Measurements from ENCODE around the gene DEF6. TPM values are rescaled to one million over a fixed set of nuclear protein-coding genes. Genes with fewer than 3 reads are reported as not detected.

Gene DEF6
- total and polyA plus RNA-seq, 2 donors from 2014 or later: 2.7 to 16.3 TPM

GRCh38 chr6:35292494-35292893 is 5.1 kb upstream of the DEF6 start:
- Histone ChIP-seq H3K4me3 (ENCODE audit: low read length in 3 of 3) (no peak overlapping the region), H3K4me1 (ENCODE audit: control insufficient read depth in 2 of 3, insufficient read depth in 2 of 3, low read depth in 1 of 3, low read length in 3 of 3) (peaks cover 0 to 5% (median 0%) of the 10 kb centered on the region in 3 donors), H3K27me3 (ENCODE audit: control insufficient read depth, insufficient read depth, low read length) (no peaks in the 10 kb centered on the region), H3K9me3 (ENCODE audit: control insufficient read depth in 2 of 3, insufficient read depth in 1 of 3, low read length in 3 of 3) (no peaks in the 10 kb centered on the region), H3K27ac (ENCODE audit: low read depth in 2 of 2, low read length in 2 of 2) (no peak overlapping the region), H3K36me3 (ENCODE audit: control insufficient read depth in 2 of 3, insufficient read depth in 3 of 3, low read length in 3 of 3) (peaks cover 3 to 50% (median 41%) of the 10 kb centered on the region in 3 donors), H3K9ac (ENCODE audit: low read length in 3 of 3) (no peak overlapping the region)
- TF ChIP-seq CTCF (IDR thresholded peaks at IDR 0.05; ENCODE audit: borderline replicate concordance, extremely low read depth, insufficient read depth): no peak
- DNase-seq (peak in 1 of 5 donors; percentile 13), FAIRE-seq (no peak)
- intact Hi-C loops (cut with DNase I): no loop called here

GRCh38 chr6:35293681-35294080 is 3.9 kb upstream of the DEF6 start:
- no peak overlapping the region for H3K27ac ChIP-seq (ENCODE audit: low read depth in 2 of 2, low read length in 2 of 2)
- H3K27me3 ChIP-seq (ENCODE audit: control insufficient read depth, insufficient read depth, low read length): no peaks in the 10 kb centered on the region
- no peaks in the 10 kb centered on the region for H3K9me3 ChIP-seq (ENCODE audit: control insufficient read depth in 2 of 3, insufficient read depth in 1 of 3, low read length in 3 of 3)
- intact Hi-C loops (cut with DNase I): no loop called here
- DNase-seq: no peak
- peaks cover 0 to 10% (median 0%) of the 10 kb centered on the region in 3 donors for H3K4me1 ChIP-seq (ENCODE audit: control insufficient read depth in 2 of 3, insufficient read depth in 2 of 3, low read depth in 1 of 3, low read length in 3 of 3)
- H3K9ac ChIP-seq (ENCODE audit: low read length in 3 of 3): no peak overlapping the region
- no peak overlapping the region for H3K4me3 ChIP-seq (ENCODE audit: low read length in 3 of 3)
- FAIRE-seq: no peak
- no peak for TF ChIP-seq CTCF (IDR thresholded peaks at IDR 0.05; ENCODE audit: borderline replicate concordance, extremely low read depth, insufficient read depth)
- peaks cover 3 to 42% (median 29%) of the 10 kb centered on the region in 3 donors for H3K36me3 ChIP-seq (ENCODE audit: control insufficient read depth in 2 of 3, insufficient read depth in 3 of 3, low read length in 3 of 3)

- no peak overlapping the region for H3K27ac ChIP-seq (ENCODE audit: low read depth in 2 of 2, low read length in 2 of 2)
- no peaks in the 10 kb centered on the region for H3K9me3 ChIP-seq (ENCODE audit: control insufficient read depth in 2 of 3, insufficient read depth in 1 of 3, low read length in 3 of 3)
- DNase-seq (peak in 3 of 5 donors; percentile 38 to 58 (median 56)), FAIRE-seq (no peak)
- peak; percentile 69 for TF ChIP-seq CTCF (IDR thresholded peaks at IDR 0.05; ENCODE audit: borderline replicate concordance, extremely low read depth, insufficient read depth)
- peaks cover 3 to 35% (median 23%) of the 10 kb centered on the region in 3 donors for H3K36me3 ChIP-seq (ENCODE audit: control insufficient read depth in 2 of 3, insufficient read depth in 3 of 3, low read length in 3 of 3)
- no peak overlapping the region for H3K9ac ChIP-seq (ENCODE audit: low read length in 3 of 3)
- intact Hi-C loops (cut with DNase I): no loop called here
- H3K4me1 ChIP-seq (ENCODE audit: control insufficient read depth in 2 of 3, insufficient read depth in 2 of 3, low read depth in 1 of 3, low read length in 3 of 3): peaks cover 0 to 10% (median 0%) of the 10 kb centered on the region in 3 donors
- H3K4me3 ChIP-seq (ENCODE audit: low read length in 3 of 3): no peak overlapping the region
- no peaks in the 10 kb centered on the region for H3K27me3 ChIP-seq (ENCODE audit: control insufficient read depth, insufficient read depth, low read length)
These were observed 3.2 kb upstream of the DEF6 start for GRCh38 chr6:35294308-35294945.
